Upper lobe of left lung (tissue), 4 donors: ENCODE measurements around the gene GRB14.
"Not testable (repeated sequence)": the region's sequence is repeated elsewhere in the genome, so short reads cannot be mapped to it uniquely, and the experiment has no call there.

Experiments
- EP300 ChIP-seq, 4 donors: sonication (generic); formaldehyde crosslinking; IDR thresholded peaks; one replicate each; pipeline ENCODE4 v1.5.1; 2017; ENCODE audit warnings: antibody characterized with exemption in 4 of 4, control low read depth in 2 of 4
- POLR2AphosphoS5 ChIP-seq, 2 donors: sonication (generic); formaldehyde crosslinking; IDR thresholded peaks; one replicate each; pipeline ENCODE4 v1.5.1; 2017; ENCODE audit warnings: antibody characterized with exemption in 2 of 2
- TF ChIP-seq, protein P1 (sequence below), 6 experiments: fragments of 450-650 bp in 4 of 6; fragments of 200-600 bp in 2 of 6; sonication (generic) in 2 of 6; IDR thresholded peaks; one replicate each; pipeline ENCODE4 v1.5.1; 2016 to 2019; ENCODE audit warnings: antibody characterized with exemption in 6 of 6

GRCh38 chr2:164628319-164628718, 7.0 kb upstream of the GRB14 start:
- TF ChIP-seq, protein P1, sequence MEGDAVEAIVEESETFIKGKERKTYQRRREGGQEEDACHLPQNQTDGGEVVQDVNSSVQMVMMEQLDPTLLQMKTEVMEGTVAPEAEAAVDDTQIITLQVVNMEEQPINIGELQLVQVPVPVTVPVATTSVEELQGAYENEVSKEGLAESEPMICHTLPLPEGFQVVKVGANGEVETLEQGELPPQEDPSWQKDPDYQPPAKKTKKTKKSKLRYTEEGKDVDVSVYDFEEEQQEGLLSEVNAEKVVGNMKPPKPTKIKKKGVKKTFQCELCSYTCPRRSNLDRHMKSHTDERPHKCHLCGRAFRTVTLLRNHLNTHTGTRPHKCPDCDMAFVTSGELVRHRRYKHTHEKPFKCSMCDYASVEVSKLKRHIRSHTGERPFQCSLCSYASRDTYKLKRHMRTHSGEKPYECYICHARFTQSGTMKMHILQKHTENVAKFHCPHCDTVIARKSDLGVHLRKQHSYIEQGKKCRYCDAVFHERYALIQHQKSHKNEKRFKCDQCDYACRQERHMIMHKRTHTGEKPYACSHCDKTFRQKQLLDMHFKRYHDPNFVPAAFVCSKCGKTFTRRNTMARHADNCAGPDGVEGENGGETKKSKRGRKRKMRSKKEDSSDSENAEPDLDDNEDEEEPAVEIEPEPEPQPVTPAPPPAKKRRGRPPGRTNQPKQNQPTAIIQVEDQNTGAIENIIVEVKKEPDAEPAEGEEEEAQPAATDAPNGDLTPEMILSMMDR (IDR thresholded peaks at IDR 0.05) = not testable (repeated sequence)
- TF ChIP-seq POLR2AphosphoS5, EP300 (IDR thresholded peaks at IDR 0.05): not testable (repeated sequence)
